CD1c-positive myeloid dendritic cell (primary cell): ENCODE measurements around the gene PGRMC2.

ENCODE experiments used
- DNase-seq: peaks from one replicate; pipeline ENCODE4 v3.0.0-alpha.2; 2016; ENCODE audit errors: extremely low spot score

The PGRMC2 gene, protein sequence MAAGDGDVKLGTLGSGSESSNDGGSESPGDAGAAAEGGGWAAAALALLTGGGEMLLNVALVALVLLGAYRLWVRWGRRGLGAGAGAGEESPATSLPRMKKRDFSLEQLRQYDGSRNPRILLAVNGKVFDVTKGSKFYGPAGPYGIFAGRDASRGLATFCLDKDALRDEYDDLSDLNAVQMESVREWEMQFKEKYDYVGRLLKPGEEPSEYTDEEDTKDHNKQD

DNA sequence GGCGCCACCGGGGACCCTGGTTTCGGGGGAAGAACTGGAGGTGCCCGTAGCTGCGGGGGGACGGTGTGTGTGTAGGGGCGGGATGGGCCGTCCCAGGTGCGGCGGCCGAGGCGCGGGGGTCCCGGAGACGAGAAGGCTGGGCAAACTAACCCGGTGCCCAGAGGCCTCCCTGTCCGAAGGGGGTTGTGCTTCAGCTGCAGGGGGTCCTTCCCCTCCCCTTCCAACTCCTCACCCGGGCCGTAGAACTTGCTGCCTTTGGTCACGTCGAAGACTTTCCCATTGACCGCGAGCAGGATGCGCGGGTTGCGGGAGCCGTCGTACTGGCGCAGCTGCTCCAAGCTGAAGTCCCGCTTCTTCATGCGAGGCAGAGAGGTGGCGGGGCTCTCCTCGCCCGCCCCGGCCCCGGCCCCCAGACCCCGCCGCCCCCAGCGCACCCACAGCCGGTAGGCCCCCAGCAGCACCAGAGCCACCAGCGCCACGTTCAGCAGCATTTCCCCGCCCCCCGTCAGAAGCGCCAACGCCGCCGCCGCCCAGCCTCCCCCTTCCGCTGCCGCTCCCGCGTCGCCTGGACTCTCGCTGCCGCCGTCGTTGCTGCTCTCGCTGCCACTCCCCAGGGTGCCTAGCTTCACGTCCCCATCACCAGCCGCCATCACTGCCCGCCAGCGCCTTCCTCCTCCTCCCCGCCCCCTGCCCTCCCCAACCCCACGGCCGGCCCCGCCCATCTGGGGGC, at the start of gene PGRMC2:
PGRMC2 (minus strand) TSS at position 673 of the 730 bp plus-strand sequence; CDS start at position 650, 23 bp downstream.
- no peak for DNase-seq

DNA sequence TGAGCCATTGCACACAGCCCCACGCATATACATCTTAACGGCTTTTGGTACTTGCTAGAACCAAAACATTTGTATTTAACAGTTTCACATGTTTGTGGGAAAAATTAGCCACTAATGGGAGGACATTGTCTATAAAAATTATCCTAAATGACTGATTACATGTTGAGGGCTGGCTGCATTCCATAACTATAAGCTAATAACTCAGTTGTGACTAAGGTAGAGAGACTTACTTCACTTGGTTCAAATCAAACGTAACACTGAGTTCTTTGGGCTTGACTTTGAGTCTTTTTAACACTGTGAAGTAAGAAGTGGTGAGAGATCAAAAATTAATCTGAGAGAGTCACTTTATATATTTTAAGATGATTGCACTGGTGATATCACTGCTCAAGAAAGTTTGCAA, 47.9 kb upstream of the PGRMC2 start:
- no peak for DNase-seq

DNA sequence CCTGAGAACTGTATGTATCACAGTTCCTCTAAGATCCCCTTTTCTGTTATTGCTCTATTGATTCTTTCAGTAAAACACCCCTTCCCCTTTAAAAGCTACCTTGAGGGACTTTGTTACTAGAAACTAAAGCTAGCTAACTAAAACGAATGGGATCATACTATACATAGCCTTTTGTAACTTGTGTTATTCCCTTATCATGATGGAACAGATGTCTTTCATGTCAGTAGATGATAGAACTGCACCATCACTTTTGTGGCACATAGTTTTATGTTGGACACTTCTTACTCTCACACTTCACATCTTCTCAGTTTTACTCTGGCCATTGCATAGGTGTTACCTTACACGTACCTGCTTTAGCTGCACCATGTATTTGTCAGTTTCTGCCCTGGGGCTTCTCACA, 46.6 kb upstream of the PGRMC2 start:
- no peak for DNase-seq

DNA sequence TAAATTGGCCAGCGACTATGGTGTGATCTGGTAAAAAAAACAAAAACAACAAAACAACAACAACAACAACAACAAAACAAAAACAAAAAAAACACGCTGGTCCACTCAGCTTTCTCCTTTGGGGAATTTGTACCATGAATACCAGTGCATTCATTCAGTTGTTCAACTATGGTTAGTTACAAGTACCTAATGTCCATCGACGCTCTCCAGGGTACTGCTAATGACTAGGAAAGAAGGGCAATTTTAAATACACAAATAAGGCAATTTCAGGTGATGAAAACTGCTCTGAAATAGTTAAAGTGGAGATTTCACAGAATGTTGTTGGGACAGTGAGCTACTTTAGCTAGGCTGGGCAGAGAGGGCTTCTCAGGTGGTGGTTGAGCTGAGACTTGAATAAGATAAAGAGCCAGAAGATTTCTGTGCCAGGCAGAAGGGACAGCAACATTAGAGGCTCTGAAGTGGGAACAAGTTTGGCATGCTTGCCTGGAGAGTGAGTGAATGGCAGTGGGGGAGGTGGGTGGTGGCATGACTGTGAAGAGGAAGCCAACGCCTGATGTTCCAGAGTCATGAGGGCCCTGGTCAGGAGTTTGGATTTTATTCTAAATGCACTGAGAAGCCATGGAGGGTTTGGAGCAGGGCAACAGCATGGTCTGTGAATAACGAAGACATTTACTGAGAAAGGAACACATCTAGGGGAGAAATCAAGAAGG, 45.9 kb upstream of the PGRMC2 start:
- DNase-seq = no peak

DNA sequence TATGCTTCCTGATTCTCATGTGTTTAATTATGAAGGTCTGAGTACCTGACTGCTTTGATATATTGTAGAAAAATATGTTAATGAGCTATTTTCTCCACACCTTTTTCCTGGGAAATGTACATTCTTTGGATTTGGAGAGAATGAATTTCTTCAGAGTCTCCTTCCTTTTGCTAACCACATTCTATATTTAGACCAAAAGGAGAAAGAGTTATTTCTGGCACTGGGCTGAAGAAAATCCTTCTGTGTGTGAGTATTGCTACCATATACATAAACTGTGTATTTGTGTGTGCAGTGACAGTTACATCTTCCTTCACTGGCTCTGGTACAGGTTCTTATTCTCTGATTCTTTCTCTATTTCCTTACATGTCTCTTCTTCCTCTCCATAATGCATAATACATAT, 44.5 kb upstream of the PGRMC2 start:
- DNase-seq = no peak

DNA sequence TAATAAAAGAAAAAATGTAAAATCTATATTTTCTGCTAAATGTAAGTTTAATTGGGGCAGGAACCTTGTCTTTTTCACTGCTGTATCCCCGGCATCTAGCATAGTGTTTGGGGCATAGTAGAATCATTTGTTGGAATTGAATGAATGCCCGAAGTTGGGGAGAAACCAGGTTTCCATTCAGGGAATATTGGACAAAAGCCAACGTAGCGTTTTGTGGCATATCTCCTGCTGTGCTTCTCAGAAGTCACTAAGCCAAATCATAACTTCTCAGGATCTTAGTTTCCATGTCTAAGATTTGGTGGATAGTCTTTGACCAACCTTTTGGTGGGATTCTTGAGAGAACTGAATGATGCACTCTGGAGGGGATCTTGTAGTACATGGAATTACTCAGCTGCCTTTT, 42.0 kb upstream of the PGRMC2 start:
- DNase-seq = no peak

DNA sequence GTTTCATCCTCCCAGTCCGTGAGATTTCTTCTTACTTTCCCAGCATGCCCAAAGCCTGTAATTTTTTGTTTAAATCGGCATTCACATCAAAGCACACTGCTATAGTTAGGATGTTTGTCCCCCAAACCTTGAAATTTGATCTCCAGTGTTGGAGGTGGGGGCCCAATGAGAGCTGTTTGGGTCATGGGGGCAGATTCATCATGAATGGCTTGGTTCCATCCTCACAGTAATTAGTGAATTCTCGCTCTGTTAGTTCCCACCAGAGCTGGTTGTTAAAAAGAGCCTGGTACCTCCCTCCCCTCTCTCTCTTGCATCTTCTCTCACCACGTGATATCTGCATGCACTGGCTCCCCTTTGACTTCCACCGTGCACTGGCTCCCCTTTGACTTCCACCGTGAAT, 40.5 kb upstream of the PGRMC2 start:
- DNase-seq = no peak

DNA sequence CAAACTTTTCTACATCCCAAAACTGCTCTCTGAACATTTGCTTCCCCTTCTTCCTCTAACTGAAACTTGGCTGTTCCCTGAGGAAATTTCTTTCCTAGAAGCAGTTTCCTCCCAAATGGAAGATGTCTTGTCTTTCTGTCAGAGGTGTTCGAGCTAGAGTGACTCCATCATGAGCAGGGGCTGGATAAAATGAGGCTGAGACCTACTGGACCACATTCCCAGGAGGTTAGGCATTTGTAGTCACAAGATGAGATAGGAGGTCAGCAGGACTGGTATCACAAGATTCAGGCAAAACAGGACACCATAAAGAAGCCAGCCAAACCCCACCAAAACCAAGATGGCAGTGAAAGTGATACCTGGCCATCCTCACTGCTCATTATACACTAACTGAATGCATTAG, 35.8 kb upstream of the PGRMC2 start:
- DNase-seq = no peak

DNA sequence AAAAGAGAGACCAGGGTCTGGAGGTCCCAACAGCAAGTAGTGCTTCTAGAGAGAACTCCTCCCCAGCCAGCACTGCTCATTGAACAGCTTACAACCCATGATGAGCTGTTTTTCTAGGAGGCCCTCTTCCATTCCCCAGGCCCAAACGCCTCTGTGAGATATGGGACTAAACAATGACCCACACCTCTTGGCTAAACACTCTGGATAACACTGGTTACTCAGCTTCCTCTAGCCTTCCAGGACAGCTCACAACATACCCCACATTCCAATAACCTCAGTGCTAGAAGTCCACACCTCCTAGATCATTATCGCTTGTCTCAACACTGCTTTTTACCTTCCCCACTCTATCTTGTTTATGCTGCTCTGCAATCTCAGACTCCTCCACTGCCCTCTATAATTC, 35.4 kb upstream of the PGRMC2 start:
- no peak for DNase-seq

DNA sequence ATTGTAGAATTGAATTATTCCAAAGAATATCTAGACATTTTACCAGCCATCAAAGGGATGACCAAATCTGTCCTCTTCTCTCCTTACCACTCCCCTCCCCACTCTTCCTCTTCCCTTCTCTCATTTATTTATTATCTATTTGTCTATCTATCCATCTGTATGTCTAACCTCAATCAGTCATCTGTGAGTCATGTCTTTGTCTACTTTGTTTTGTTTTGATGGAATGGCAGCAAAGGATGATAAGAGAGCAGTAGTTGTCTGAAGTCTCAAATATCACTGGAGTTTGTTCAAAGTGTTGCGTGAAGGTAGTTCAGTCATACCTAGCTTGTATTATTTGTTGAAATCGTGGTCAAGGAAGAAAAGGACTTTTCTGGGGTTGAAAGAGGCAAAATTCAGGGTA, 34.7 kb upstream of the PGRMC2 start:
- DNase-seq = no peak

DNA sequence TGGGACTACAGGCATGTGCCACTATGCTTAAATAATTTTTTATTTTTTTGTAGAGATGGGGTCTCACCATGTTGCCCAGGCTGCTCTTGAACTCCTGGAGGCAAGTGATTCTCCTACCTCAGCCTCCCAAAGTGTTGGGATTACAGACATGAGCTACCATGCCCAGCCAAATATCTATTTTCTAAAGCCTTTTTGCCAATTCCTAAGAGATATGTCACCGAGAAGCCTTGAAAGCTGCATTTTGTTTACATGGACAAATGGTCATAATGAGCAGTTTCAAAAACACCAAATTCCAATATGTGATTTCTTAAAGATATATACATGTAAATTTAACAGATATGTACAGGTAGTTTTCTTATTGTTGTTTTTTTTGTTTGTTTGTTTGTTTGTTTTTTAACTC, 33.0 kb upstream of the PGRMC2 start:
- DNase-seq = no peak

DNA sequence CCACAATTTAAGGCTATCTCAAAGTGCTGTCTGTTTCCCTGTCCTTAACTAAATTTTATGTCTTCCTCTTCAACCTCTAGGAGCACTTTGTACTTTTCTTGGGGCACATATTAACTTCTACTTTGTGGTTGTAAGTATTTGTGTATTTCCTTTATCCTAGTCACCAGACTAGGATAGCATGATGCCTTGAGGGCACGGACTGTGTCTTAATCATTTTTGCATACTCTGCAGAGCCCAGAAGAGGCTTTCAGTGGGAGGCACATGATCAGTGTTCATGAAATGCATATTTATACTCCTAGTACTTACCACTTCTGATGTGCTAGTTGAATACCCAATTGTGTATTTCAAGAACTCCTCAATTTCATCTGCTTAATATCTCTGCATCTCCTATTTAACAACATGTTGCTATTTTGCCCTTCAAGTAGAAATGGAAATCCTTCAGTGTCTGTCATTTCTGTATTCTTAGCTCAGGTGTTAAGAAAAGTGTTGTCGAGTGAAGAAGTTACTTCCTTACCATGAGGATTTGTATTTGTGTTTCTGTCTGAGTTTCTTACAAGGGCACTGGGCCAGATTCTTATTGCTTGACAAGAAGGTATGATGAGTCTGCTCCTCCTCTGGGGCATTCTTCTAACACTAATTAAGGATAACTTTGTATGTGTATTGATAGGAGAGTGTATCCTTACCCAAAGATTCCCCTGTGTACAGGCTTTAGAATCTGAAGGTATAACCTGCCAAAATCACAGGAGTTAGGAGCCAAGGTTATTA, 28.3 kb upstream of the PGRMC2 start:
- no peak for DNase-seq

DNA sequence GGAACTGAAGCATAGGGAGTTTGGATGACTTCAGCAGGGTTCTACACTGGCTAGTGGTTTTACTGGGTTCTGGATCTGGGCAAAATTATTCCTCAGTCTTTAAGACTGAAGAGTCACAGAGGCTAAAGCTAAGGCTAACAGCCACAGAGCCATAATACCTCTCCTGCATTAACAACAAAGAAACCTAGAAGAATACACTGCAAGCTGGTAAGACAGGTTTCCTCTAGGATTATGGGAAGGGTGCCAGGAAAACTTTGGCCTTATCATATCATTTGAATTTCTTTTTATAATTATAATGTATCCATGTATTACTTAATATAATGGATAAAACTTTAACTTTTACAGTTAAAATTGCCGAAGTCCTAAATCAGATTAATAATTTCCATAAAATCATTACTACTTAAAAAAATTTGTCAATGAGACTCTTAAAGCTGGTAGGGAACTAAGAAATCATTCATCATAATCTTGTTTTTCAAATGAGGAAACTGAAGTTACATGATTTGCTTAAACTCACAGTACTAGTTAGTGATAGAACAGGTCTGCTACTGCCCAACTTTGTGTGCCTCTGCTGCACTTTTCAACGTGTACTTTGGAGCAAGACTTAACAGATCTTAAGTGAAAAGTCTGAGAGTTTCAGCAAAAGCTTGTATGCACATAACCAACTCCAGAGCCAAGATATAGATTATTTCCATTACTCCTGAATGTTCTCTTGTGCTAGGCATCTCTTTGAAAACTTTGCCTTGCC, 24.2 kb upstream of the PGRMC2 start:
- DNase-seq = no peak

DNA sequence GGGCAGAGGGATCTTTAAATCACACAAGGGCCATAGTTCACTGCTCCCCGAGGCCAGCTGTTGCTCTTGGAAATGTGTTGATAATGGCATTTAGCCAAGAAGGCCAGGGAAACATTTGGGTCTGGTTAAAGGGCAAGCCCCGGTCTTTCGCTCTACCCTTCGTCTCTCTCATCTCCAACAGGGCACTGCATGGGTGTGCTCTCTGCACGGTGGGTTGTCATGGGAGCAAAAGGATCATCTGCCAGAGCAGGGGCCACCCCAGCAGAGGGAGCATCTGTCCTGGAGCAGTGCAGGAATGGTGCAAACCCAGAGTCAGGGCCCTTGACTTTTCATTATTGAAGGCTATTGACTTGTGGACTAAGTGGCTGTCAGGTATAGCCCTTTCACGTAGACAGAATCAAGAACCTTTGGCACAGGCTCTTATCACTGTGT, 22.7 kb upstream of the PGRMC2 start:
- DNase-seq = no peak

DNA sequence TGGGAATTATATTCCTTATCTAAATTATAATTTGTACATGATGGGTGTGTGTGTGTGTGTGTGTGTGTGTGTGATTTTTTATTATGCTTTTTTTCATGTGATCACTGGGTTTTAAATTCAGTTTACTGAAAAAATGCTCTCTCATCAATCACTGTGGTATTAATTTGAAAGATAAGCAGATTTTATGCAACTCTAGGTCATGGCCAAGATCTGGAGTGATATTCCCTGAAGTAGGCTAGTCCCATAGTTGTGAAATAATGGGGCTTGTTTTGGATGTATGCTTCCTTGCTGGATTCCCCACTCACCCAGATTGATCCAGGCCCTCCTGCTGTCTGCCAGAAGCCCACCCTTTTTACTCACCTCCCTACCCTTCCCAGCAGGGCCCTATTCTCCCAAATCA, 22.0 kb upstream of the PGRMC2 start:
- no peak for DNase-seq

DNA sequence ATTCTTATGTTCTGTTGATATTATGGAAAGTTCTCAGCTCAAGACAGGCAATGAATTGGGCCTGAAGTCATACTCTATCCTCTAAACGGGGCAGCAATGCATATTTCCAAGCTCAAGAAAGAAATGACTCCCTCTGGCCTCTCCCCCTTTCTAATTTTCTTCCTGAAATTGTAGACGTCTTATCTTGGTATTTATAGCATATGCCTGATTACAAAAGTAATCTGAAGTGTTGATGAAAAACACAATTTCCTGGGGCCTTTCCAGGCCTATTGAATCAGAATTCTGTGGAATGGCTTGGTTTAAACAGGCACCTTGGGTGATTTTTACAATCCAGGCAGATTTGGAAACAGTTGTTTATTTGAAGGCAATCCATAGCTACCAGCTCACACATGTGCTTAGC, 21.4 kb upstream of the PGRMC2 start:
- DNase-seq = no peak

DNA sequence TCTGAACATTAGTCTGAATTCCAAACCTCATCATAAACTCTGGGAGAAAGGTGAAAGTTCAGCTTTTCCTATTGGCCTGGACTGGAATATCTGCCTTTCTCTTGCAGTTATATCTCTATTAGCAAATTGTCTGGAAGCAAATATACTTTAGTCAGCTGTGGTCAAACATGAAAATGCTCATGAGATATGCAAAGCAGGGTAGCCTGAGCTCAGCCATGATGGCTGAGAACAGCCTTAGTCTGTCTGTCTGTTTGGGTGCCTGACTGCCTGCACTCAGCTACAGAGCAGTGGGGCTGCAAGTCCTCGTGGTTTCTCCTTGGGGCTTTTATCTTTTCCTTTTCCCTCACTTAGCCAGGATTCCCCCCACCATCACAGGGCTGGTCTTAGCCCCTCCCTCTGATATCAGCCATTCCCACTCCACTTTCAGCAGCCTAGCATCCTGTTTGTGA, 19.5 kb upstream of the PGRMC2 start:
- no peak for DNase-seq

DNA sequence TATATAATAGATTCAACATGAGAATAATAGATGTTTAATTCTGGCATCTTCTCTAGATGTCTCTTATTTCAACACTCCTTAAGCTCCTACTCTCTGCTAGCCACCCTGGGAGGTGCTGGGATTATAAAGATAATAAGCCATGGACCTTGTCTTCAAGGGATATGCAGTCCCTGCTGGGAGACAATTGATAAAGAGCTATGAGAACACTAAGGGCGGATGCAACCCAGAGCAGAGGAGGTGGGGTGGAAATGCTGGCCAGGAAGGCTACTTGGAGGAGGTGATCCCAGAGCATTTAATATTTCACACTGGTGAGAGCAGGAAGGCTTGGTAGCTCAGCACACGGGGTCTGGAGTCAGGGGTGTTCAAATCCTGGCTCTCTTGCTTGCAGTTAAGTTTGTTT, 18.3 kb upstream of the PGRMC2 start:
- DNase-seq = no peak

DNA sequence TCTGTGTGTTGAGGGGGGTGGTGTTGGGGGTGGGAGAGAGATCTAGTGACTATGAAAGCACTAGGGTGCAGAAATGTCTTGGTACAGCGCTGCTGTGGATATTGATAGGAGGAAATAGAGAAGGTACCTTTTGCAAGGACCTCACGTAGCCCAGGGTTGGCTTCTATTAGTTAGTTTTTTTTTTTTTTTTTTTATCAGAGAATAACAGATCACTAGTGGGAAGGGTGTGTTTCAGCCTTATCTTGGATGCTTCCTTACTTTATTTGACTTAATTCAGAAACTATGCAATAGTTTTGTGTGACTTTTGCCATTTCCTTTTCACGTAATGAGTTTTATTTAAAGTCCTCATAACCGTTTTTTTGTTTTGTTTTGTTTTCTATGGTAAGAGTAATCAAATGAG, 16.4 kb upstream of the PGRMC2 start:
- no peak for DNase-seq

DNA sequence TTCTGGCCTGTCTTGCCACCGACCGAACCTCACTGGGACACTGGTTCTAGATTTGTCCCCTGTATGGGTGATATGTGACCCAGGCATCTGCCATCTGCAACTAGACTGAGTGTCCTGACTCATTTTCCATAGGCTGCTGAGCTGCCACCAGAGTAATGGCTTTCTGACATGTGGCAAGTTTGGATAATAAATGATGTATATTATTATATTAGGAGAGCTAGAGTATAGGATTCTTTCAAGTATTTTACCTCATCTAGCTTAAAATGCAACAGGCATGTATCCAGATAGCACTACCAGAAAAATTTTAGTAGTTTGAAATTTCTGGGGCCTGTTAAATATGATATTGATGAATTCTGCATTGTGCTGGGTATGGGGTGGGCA, 15.8 kb upstream of the PGRMC2 start:
- DNase-seq = no peak

DNA sequence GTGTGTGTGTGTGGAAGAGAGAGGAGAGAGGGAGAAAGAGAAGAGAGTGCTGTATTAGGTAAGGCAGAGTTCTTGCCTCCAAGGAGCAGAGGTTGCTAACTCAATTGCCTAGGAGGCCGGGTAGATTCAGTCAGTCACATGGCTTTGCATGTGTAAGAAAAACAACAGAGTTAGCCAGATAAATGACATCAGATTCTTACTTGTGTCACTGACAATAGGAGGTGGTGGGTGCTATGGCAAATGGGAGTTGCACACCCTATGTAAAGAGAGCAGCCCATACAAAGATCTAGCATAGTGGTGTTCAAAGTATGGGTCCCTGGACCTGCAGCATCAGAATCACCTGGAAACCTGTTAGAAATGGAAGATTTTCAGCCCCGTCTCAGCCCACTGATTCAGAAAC, 14.4 kb upstream of the PGRMC2 start:
- DNase-seq = no peak

DNA sequence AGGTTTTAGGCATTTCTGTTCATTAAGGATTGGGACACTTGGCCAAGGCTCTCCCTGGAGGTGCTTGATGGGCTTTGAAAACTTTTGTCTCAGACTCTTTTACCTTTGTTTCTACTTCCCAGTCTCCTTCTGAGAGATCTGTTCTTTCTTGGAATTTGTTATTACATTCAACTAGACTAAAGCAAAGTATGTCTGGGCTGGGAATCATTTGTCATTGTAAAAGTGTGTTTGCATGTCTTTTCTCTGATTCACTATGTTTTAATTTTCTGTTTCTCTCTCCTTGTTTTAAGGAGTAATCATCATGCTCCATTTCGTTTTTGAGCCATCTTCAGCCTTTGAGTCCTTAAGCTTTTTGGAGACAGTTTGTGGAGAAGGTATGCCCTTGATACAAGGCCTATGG, 12.2 kb upstream of the PGRMC2 start:
- DNase-seq = no peak
